Fibroblast of mammary gland (primary cell): ENCODE data around the gene CPNE5.

Experiments
- DNase-seq: peaks from one replicate; pipeline ENCODE4 v3.0.0-alpha.2; 2010; ENCODE audit warnings: low read depth
- H3K4me3 ChIP-seq: 2 replicates; pipeline ENCODE4 v1.5.1; 2011; ENCODE audit warnings: low read depth, mild to moderate bottlenecking, low read length, moderate library complexity; ENCODE audit not compliant: control insufficient read depth
- TF ChIP-seq, protein P1 (sequence below): conservative IDR thresholded peaks from 2 replicates; pipeline ENCODE4 v1.5.1; 2011; ENCODE audit warnings: low read depth, low read length, inconsistent platforms; ENCODE audit not compliant: control insufficient read depth, insufficient read depth

Gene CPNE5

DNA sequence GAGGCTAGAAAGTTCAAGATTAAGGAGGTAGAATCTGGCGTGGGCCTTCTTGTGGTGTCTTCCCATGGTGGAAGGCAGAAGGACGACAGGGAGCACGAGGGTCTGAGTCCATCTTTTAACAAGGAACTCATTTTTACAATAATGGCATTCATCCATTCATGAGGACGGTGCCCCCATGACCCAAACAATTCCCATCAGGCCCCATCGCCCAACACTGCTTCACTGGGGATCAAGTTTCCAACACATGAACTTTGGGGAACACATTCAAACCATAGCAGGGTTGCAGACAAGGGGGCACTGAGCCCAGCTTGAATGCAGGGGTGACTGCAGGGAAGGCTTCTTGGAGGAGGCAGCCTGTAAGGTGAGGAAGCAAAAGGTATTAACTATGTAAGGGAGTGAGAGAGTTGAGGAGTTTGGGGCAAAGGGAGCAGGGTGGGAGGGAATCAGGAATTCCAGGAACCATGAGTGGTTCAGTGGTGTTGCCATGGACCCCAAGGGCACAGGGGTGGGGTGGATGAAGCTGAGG lies 136.1 kb downstream of the CPNE5 start:
- TF ChIP-seq, protein P1, sequence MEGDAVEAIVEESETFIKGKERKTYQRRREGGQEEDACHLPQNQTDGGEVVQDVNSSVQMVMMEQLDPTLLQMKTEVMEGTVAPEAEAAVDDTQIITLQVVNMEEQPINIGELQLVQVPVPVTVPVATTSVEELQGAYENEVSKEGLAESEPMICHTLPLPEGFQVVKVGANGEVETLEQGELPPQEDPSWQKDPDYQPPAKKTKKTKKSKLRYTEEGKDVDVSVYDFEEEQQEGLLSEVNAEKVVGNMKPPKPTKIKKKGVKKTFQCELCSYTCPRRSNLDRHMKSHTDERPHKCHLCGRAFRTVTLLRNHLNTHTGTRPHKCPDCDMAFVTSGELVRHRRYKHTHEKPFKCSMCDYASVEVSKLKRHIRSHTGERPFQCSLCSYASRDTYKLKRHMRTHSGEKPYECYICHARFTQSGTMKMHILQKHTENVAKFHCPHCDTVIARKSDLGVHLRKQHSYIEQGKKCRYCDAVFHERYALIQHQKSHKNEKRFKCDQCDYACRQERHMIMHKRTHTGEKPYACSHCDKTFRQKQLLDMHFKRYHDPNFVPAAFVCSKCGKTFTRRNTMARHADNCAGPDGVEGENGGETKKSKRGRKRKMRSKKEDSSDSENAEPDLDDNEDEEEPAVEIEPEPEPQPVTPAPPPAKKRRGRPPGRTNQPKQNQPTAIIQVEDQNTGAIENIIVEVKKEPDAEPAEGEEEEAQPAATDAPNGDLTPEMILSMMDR = no peak
- no peak for DNase-seq
- H3K4me3 ChIP-seq = no peak overlapping the region

DNA sequence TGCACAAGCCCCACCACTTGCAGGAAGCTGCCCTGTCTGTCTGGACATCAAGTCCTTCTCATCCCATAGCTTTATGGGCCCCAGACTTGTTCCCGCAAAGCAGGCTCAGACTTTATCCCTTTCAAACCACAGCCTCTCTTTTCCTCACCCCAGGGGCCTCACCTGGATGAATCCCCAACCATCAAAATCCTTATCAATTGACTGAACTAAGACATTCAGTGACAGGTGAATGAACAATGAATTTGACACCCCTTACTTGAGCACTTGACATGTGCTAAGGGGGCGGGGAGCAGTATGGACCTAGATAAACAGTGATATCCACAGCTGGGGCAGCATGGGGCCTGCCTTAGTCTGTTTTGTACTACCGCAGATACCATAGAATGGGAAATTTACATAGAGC lies 136.6 kb downstream of the CPNE5 start:
- TF ChIP-seq, protein P1 = no peak
- no peak overlapping the region for H3K4me3 ChIP-seq
- DNase-seq = no peak

- no peak for DNase-seq
- TF ChIP-seq, protein P1 = no peak
- no peak overlapping the region for H3K4me3 ChIP-seq
Measured at GRCh38 chr6:36701401-36701991, 137.7 kb downstream of the CPNE5 start.

DNA sequence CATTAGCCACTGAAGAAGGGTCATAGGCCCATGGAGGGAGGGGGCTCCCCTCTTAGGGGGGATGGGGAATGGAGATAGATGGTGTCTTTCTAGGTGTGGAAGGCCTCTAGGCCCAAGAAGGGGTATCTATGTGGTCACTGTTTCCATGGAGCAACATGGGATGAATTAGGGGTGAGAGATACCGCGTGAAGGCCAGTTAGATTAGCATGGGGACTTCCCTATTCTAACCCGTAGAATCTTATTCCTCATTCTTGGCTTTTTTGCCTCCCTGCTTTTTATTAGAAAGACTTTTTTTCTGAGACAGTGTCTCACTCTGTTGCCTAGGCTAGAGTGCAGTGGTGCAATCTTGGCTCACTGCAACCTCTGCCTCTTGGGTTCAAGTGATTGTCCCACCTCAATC lies 138.4 kb downstream of the CPNE5 start:
- no peak for DNase-seq
- TF ChIP-seq, protein P1 = no peak
- no peak overlapping the region for H3K4me3 ChIP-seq

GRCh38 chr6:36700071-36700812 lies 139.0 kb downstream of the CPNE5 start:
- no peak overlapping the region for H3K4me3 ChIP-seq
- DNase-seq = no peak
- TF ChIP-seq, protein P1 = no peak

DNA sequence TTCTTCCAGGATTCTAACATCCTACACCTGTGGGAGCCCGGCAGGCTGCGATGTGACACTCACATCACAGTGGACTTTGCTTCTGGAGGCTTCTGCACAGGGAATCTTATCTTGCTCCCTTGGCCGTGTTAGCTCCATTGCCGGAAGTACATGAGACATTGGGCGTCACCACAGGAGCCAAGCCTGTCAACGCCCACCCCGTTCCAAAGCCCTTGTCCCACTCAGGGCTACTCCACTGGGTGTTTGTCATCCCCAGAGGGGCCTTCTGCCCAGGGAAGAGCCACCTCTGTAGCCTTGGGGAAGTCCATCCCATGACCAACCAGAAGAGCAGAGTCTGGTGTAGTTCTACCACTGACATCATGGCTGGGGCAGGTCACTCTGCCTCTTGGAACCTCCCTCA lies 139.9 kb downstream of the CPNE5 start:
- no peak for DNase-seq
- H3K4me3 ChIP-seq = no peak overlapping the region
- TF ChIP-seq, protein P1 = no peak
